Loucy (cell line): ENCODE measurements around the gene PRKCE.

ENCODE experiments used
- H2AFZ ChIP-seq: fragments of 200-600 bp; sonication (generic); 2 replicates; pipeline ENCODE4 v1.6.0; 2016; ENCODE audit warnings: antibody characterized with exemption, mild to moderate bottlenecking, low read length, moderate library complexity
- H3F3A ChIP-seq: fragments of 200-600 bp; 2 replicates; pipeline ENCODE4 v1.6.0; 2016; ENCODE audit warnings: antibody characterized with exemption, low read depth, mild to moderate bottlenecking
- H3K27me3 ChIP-seq: fragments of 200-600 bp; sonication (generic); 2 replicates; pipeline ENCODE4 v1.6.1; 2014; ENCODE audit warnings: low read length, mild to moderate bottlenecking; ENCODE audit not compliant: insufficient read depth, poor library complexity, severe bottlenecking
- H3K36me3 ChIP-seq: fragments of 200-600 bp; sonication (generic); 2 replicates; pipeline ENCODE4 v1.6.1; 2016; ENCODE audit warnings: low read length; ENCODE audit not compliant: insufficient read depth
- H3K4me1 ChIP-seq: fragments of 200-600 bp; sonication (generic); 2 replicates; pipeline ENCODE4 v1.5.1; 2014; ENCODE audit warnings: low read length, mild to moderate bottlenecking; ENCODE audit not compliant: insufficient read depth, poor library complexity, severe bottlenecking
- H3K4me2 ChIP-seq: fragments of 200-600 bp; sonication (generic); 2 replicates; pipeline ENCODE4 v1.6.0; 2014; ENCODE audit warnings: antibody characterized with exemption, low read length, low read depth, mild to moderate bottlenecking; ENCODE audit not compliant: poor library complexity, severe bottlenecking
- H3K4me3 ChIP-seq: fragments of 200-600 bp; sonication (generic); 2 replicates; pipeline ENCODE4 v1.5.1; 2014; ENCODE audit warnings: low read length, mild to moderate bottlenecking, mixed read lengths; ENCODE audit not compliant: poor library complexity, severe bottlenecking
- H3K79me2 ChIP-seq: fragments of 200-600 bp; sonication (generic); 2 replicates; pipeline ENCODE4 v1.6.1; 2014; ENCODE audit warnings: low read length; ENCODE audit not compliant: insufficient read depth
- H3K9ac ChIP-seq: fragments of 200-600 bp; sonication (generic); 2 replicates; pipeline ENCODE4 v1.6.0; 2014; ENCODE audit warnings: mild to moderate bottlenecking, low read depth, low read length, moderate library complexity; ENCODE audit not compliant: poor library complexity, severe bottlenecking
- H3K9me2 ChIP-seq: fragments of 200-600 bp; sonication (generic); replicated peaks from 2 replicates; pipeline ENCODE4 v1.6.1; 2016; ENCODE audit warnings: low read depth, low read length, mixed read lengths
- H3K9me3 ChIP-seq: fragments of 200-600 bp; sonication (generic); 2 replicates; pipeline ENCODE4 v1.6.1; 2014; ENCODE audit warnings: mild to moderate bottlenecking, antibody characterized with exemption, low read length, low read depth; ENCODE audit not compliant: insufficient read depth
- H4K20me1 ChIP-seq: fragments of 200-600 bp; sonication (generic); 2 replicates; pipeline ENCODE4 v1.6.0; 2014; ENCODE audit warnings: antibody characterized with exemption, low read length, mild to moderate bottlenecking; ENCODE audit not compliant: insufficient read depth, poor library complexity, severe bottlenecking
- CTCF ChIP-seq: fragments of 200-600 bp; sonication (generic); conservative IDR thresholded peaks from 2 replicates; pipeline ENCODE4 v1.5.1; 2014; ENCODE audit warnings: mild to moderate bottlenecking, antibody characterized with exemption, low read length
- EZH2phosphoT487 ChIP-seq: fragments of 200-600 bp; IDR thresholded peaks from 2 replicates; pipeline ENCODE4 v1.6.1; 2018; ENCODE audit warnings: antibody characterized with exemption, mild to moderate bottlenecking, moderate library complexity, borderline replicate concordance

The PRKCE gene

GRCh38 chr2:46116150-46116549 is 464.7 kb downstream of the PRKCE start:
- H3K9me2 ChIP-seq: no peaks in the 10 kb centered on the region
- H2AFZ ChIP-seq: no peak overlapping the region
- H3K9ac ChIP-seq: no peak overlapping the region
- no peak for TF ChIP-seq EZH2phosphoT487
- no peak for TF ChIP-seq CTCF
- H3K4me1 ChIP-seq: peaks cover 16% of the 10 kb centered on the region
- no peaks in the 10 kb centered on the region for H3K27me3 ChIP-seq
- H4K20me1 ChIP-seq: no peaks in the 10 kb centered on the region
- no peak overlapping the region for H3K4me3 ChIP-seq
- no peak overlapping the region for H3K4me2 ChIP-seq
- no peaks in the 10 kb centered on the region for H3K79me2 ChIP-seq
- no peaks in the 10 kb centered on the region for H3F3A ChIP-seq
- peaks cover 4% of the 10 kb centered on the region; the same call in 1 of the 2 replicates for H3K9me3 ChIP-seq
- H3K36me3 ChIP-seq: no peaks in the 10 kb centered on the region

DNA sequence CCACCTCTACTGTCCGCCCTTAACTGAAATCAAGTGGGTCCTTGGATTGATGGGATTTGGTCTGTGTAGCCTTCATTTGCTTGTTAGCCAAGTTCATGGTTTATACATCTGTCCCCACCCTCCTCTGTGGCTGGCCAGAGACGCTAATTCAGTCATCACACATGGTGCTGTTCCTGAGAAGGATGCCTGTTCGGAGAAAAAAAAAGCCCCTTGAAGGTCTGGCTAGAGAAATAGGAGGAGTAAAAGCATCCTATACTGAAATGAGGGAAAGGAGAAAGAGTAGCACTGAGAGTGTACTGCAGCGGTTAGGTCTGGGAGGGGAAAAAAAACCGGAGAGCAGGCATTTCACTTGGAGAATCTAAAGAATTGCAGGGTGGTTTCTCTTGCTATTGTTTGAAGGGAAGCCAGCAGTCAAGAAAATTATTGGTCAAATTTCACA is 465.1 kb downstream of the PRKCE start:
- no peaks in the 10 kb centered on the region for H3K36me3 ChIP-seq
- TF ChIP-seq CTCF (no peak), EZH2phosphoT487 (no peak)
- peaks cover 20% of the 10 kb centered on the region for H3K4me1 ChIP-seq
- H4K20me1 ChIP-seq: no peaks in the 10 kb centered on the region
- H3K9me3 ChIP-seq: peaks cover 4% of the 10 kb centered on the region; the same call in 1 of the 2 replicates
- H2AFZ ChIP-seq: no peak overlapping the region
- H3K9ac ChIP-seq: no peak overlapping the region
- no peaks in the 10 kb centered on the region for H3K9me2 ChIP-seq
- H3K27me3 ChIP-seq: no peaks in the 10 kb centered on the region
- no peak overlapping the region for H3K4me2 ChIP-seq
- H3K79me2 ChIP-seq: no peaks in the 10 kb centered on the region
- no peak overlapping the region for H3K4me3 ChIP-seq
- H3F3A ChIP-seq: no peaks in the 10 kb centered on the region

- no peak for TF ChIP-seq EZH2phosphoT487
- TF ChIP-seq CTCF: no peak
- H3K9ac ChIP-seq: no peak overlapping the region
- H3K36me3 ChIP-seq: no peaks in the 10 kb centered on the region
- no peaks in the 10 kb centered on the region for H3F3A ChIP-seq
- H2AFZ ChIP-seq: no peak overlapping the region
- H4K20me1 ChIP-seq: no peaks in the 10 kb centered on the region
- H3K4me2 ChIP-seq: no peak overlapping the region
- H3K4me1 ChIP-seq: peaks cover 21% of the 10 kb centered on the region
- no peaks in the 10 kb centered on the region for H3K9me2 ChIP-seq
- no peaks in the 10 kb centered on the region for H3K27me3 ChIP-seq
- H3K9me3 ChIP-seq: no peaks in the 10 kb centered on the region
- no peak overlapping the region for H3K4me3 ChIP-seq
- no peaks in the 10 kb centered on the region for H3K79me2 ChIP-seq
Measured at GRCh38 chr2:46117379-46117778, 465.9 kb downstream of the PRKCE start.
